Fibroblast of pulmonary artery (primary cell): ENCODE measurements around the gene ANXA8L1.
"Not testable (repeated sequence)": the region's sequence is repeated elsewhere in the genome, so short reads cannot be mapped to it uniquely, and the experiment has no call there.

Experiments used
- DNase-seq: peaks from one replicate; pipeline ENCODE4 v3.0.0-alpha.2; 2010; ENCODE audit warnings: low read depth
- H3K4me3 ChIP-seq: replicated peaks from 2 replicates; pipeline ENCODE4 v1.5.1; 2011; ENCODE audit warnings: low read depth, mild to moderate bottlenecking, control low read depth, low read length, moderate library complexity
- CTCF ChIP-seq: IDR thresholded peaks from 2 replicates; pipeline ENCODE4 v1.5.1; 2011; ENCODE audit warnings: mild to moderate bottlenecking, control low read depth, low read length, inconsistent platforms; ENCODE audit errors: missing control alignments

The ANXA8L1 gene, protein sequence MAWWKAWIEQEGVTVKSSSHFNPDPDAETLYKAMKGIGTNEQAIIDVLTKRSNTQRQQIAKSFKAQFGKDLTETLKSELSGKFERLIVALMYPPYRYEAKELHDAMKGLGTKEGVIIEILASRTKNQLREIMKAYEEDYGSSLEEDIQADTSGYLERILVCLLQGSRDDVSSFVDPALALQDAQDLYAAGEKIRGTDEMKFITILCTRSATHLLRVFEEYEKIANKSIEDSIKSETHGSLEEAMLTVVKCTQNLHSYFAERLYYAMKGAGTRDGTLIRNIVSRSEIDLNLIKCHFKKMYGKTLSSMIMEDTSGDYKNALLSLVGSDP

DNA sequence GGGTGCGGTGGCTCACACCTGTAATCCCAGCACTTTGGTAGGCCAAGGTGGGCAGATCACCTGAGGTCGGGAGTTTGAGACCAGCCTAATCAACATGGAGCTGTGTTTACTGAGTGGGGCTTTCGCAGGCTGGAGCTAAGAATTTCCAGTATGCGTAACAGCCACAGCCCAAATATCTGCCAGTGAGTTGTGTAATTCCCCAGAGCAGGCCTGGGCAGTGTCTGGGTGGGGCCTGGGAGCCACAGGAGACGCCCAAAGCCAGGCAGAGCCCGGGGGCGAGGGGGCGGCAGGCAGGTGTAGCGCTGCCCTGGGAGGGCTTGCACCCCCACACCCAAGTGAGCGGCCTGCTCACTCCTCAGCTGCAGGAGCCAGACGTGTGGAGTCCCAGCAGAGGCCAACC lies at the start of gene ANXA8L1:
ANXA8L1 (plus strand) TSS at position 371 of the 400 bp plus-strand sequence. CDS start 76 bp downstream, outside the sequence.
- DNase-seq, H3K4me3 ChIP-seq: not testable (repeated sequence)

- no peak for TF ChIP-seq CTCF
- DNase-seq: no peak
- H3K4me3 ChIP-seq: no peak overlapping the region
Measured at GRCh38 chr10:46326066-46326465, 49.5 kb upstream of the ANXA8L1 start.

- no peak overlapping the region for H3K4me3 ChIP-seq
- DNase-seq: no peak
- no peak for TF ChIP-seq CTCF
Measured at GRCh38 chr10:46326971-46327370, 48.6 kb upstream of the ANXA8L1 start.

GRCh38 chr10:46327685-46328084 lies 47.9 kb upstream of the ANXA8L1 start:
- TF ChIP-seq CTCF: no peak
- DNase-seq: no peak
- no peak overlapping the region for H3K4me3 ChIP-seq

- TF ChIP-seq CTCF: no peak
- DNase-seq: no peak
- no peak overlapping the region for H3K4me3 ChIP-seq
Measured at GRCh38 chr10:46328853-46329689, 46.5 kb upstream of the ANXA8L1 start.

- DNase-seq: no peak
- no peak overlapping the region for H3K4me3 ChIP-seq
- no peak for TF ChIP-seq CTCF
Measured at GRCh38 chr10:46329690-46330016, 45.9 kb upstream of the ANXA8L1 start.

GRCh38 chr10:46330894-46331293 lies 44.7 kb upstream of the ANXA8L1 start:
- no peak for TF ChIP-seq CTCF
- no peak for DNase-seq
- no peak overlapping the region for H3K4me3 ChIP-seq

- not testable (repeated sequence) for H3K4me3 ChIP-seq
- peak; percentile 3 for DNase-seq
Measured at GRCh38 chr10:46365484-46365883, 10.1 kb upstream of the ANXA8L1 start.

DNA sequence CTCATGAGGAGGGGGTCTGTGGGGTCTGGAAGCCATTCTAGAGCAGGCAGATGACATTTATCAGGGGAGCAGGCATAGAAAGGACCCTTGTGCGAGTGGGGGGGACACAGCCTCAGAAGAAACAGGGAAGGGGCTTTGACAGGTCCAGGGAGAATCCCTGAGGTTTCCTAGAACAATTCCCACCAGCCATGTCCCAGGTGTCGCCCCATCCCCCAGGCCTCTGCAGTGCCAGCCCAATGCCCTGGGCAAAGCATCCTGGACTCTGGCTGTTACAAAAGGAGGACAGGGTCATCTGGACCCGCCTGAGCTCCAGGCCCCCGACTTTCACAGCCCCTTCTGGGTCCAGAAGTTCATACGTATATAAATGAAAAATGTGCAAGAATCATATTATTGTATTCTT lies 8.4 kb upstream of the ANXA8L1 start:
- not testable (repeated sequence) for H3K4me3 ChIP-seq, DNase-seq

DNA sequence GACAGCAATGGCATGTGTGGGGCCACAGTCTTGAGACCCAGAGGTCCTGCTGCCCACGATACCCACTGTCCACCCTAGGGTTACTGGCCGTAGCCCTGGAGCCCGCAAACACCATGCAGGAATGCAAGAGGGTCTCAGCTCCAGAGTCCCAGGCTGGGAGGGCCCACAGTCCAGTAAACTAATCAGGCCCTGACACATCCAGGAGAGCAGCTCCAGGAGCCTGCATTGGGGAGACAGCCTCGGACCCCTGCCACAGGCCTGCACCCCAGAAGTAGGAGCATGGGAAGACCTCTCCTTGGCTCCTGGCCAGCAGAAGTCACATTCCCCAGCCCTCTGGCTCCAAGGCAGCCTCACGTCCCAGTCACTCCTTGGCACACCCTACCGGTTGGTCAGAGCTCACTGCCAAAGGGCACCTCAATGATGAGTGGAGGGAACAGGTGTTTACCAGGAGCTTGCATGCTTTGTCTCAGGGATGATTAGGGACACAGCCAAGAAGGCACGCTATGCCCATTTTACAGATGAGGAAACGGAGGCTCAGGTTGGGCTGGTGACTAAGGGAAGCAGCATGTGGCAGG lies 7.8 kb upstream of the ANXA8L1 start:
- not testable (repeated sequence) for H3K4me3 ChIP-seq, DNase-seq

DNA sequence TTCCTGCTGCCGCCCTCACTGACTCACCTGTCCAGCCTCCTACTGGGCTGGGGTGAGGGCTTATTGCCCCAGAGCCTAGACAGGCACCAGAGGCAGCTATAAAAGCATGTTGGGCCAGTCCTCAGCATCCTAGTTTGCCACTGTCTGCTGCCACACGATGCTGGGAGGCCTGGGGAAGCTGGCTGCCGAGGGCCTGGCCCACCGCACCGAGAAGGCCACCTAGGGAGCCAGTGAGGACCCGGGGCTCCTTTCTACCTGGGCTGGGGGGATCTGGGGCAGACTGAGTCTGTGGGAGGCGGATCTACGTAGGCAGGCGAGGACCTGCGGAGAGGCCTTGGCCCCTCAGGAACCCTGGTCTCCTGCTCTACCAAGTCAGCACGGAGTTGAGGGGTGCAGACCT lies 6.6 kb upstream of the ANXA8L1 start:
- DNase-seq, H3K4me3 ChIP-seq: not testable (repeated sequence)
